ENCODE data around the gene SSC5D.
"Not testable (repeated sequence)": the region's sequence is repeated elsewhere in the genome, so short reads cannot be mapped to it uniquely, and the experiment has no call there.

SSC5D gene

GRCh38 chr19:55487924-55488687 is at the start of gene SSC5D:
TSS of gene SSC5D (plus strand) at chr19:55488436. CDS start at chr19:55488590, 154 bp downstream.
- no peak for DNase-seq

GRCh38 chr19:55439052-55439451 is 49.2 kb upstream of the SSC5D start:
- DNase-seq: no peak

GRCh38 chr19:55440411-55441105 is 47.7 kb upstream of the SSC5D start:
- DNase-seq: no peak

- DNase-seq: no peak
Measured at GRCh38 chr19:55441319-55441691, 46.9 kb upstream of the SSC5D start.

GRCh38 chr19:55441692-55442321 is 46.4 kb upstream of the SSC5D start:
- DNase-seq: no peak

- no peak for DNase-seq
Measured at GRCh38 chr19:55442372-55442961, 45.8 kb upstream of the SSC5D start.

GRCh38 chr19:55443045-55443823 is 45.0 kb upstream of the SSC5D start, which contains the start of gene SHISA7:
TSS of gene SHISA7 (minus strand) at chr19:55443300. CDS start at chr19:55442863, 437 bp downstream.
- no peak for DNase-seq

GRCh38 chr19:55443824-55444480 is 44.3 kb upstream of the SSC5D start:
- DNase-seq: no peak

GRCh38 chr19:55444646-55445045 is 43.6 kb upstream of the SSC5D start:
- DNase-seq: no peak

- DNase-seq: no peak
Measured at GRCh38 chr19:55446060-55446459, 42.2 kb upstream of the SSC5D start.

GRCh38 chr19:55447421-55448174 is 40.6 kb upstream of the SSC5D start:
- no peak for DNase-seq

GRCh38 chr19:55448175-55448490 is 40.1 kb upstream of the SSC5D start:
- DNase-seq: not testable (repeated sequence)

GRCh38 chr19:55449469-55449868 is 38.8 kb upstream of the SSC5D start:
- no peak for DNase-seq

GRCh38 chr19:55451163-55451964 is 36.9 kb upstream of the SSC5D start:
- DNase-seq: no peak

GRCh38 chr19:55451965-55452748 is 36.1 kb upstream of the SSC5D start:
- DNase-seq: no peak

GRCh38 chr19:55452749-55453346 is 35.4 kb upstream of the SSC5D start:
- DNase-seq: peak; percentile 53

GRCh38 chr19:55453511-55454260 is 34.5 kb upstream of the SSC5D start:
- no peak for DNase-seq

- no peak for DNase-seq
Measured at GRCh38 chr19:55454787-55455243, 33.4 kb upstream of the SSC5D start.
